GM21423 (cell line): ENCODE measurements around the gene KPTN.

Source experiments
- ATAC-seq: cut with Tn5 transposase; IDR thresholded peaks from one replicate; pipeline ENCODE4 v1.9.1; 2021; ENCODE audit warnings: mild to moderate bottlenecking, moderate library complexity; ENCODE audit not compliant: unreplicated experiment

Gene KPTN

GRCh38 chr19:47483800-47484690, at the start of gene KPTN:
KPTN (minus strand) TSS chr19:47484219; CDS start chr19:47484160, 59 bp downstream.
- peak; percentile 62 for ATAC-seq

- no peak for ATAC-seq
These were observed 47.8 kb upstream of the KPTN start for GRCh38 chr19:47531640-47532387.

GRCh38 chr19:47529018-47529742, 45.2 kb upstream of the KPTN start:
- ATAC-seq = no peak

- no peak for ATAC-seq
These were observed 42.8 kb upstream of the KPTN start for GRCh38 chr19:47526798-47527197.

- no peak for ATAC-seq
These were observed 39.5 kb upstream of the KPTN start for GRCh38 chr19:47523473-47523872.

- no peak for ATAC-seq
These were observed 37.6 kb upstream of the KPTN start for GRCh38 chr19:47521473-47522180.

- no peak for ATAC-seq
These were observed 36.8 kb upstream of the KPTN start for GRCh38 chr19:47520839-47521238.

- ATAC-seq = no peak
These were observed 36.4 kb upstream of the KPTN start for GRCh38 chr19:47520343-47520806.

- ATAC-seq = no peak
These were observed 34.8 kb upstream of the KPTN start for GRCh38 chr19:47518854-47519253.

GRCh38 chr19:47518139-47518538, 34.1 kb upstream of the KPTN start:
- peak; percentile 26 for ATAC-seq

- ATAC-seq = peak; percentile 80
These were observed 31.0 kb upstream of the KPTN start, which contains the start of gene NAPA for GRCh38 chr19:47514869-47515588. NAPA (minus strand) TSS chr19:47515063; CDS start chr19:47514940, 123 bp downstream.

- no peak for ATAC-seq
These were observed 30.3 kb upstream of the KPTN start for GRCh38 chr19:47514151-47514868.

GRCh38 chr19:47512948-47513319, 28.9 kb upstream of the KPTN start:
- no peak for ATAC-seq

GRCh38 chr19:47512183-47512947, 28.3 kb upstream of the KPTN start:
- ATAC-seq = no peak

- ATAC-seq = no peak
These were observed 27.7 kb upstream of the KPTN start for GRCh38 chr19:47511681-47512080.

- no peak for ATAC-seq
These were observed 27.1 kb upstream of the KPTN start for GRCh38 chr19:47511128-47511517.

- no peak for ATAC-seq
These were observed 26.6 kb upstream of the KPTN start for GRCh38 chr19:47510516-47511127.

GRCh38 chr19:47509973-47510372, 26.0 kb upstream of the KPTN start:
- ATAC-seq = no peak
